GM12878 (cell line): ENCODE data around the gene AIFM3. TPM values are rescaled to one million over a fixed set of nuclear protein-coding genes. Genes with fewer than 3 reads are reported as not detected.

Experiments
- ATAC-seq: fragments of 200-7000 bp; cut with Tn5 transposase; 3 replicates; pipeline ENCODE4 v1.9.1; 2020; ENCODE audit warnings: mild to moderate bottlenecking, moderate library complexity
- BruUV-seq: library from RNA; stranded (reverse); fragments of 400-500 nt; replicated peaks from 2 replicates; lab custom pipeline; 2021; lab: Mats Ljungman, UMichigan
- CTCF ChIA-PET: fragments of 300-600 bp; sonication (Branson Sonifier 250); formaldehyde crosslinking; extraction: SDS; loops from one replicate; lab custom pipeline; 2021; ENCODE audit warnings: inconsistent platforms; lab: Yijun Ruan, JAX
- POLR2A ChIA-PET: fragments of 350-600 bp; formaldehyde crosslinking; extraction: SDS; loops from one replicate; lab custom pipeline; 2021; ENCODE audit warnings: inconsistent platforms; lab: Charles Lee
- RAD21 ChIA-PET: fragments of 300-600 bp; sonication (Branson Sonifier 250); formaldehyde crosslinking; loops from one replicate; lab custom pipeline; 2023; ENCODE audit warnings: antibody characterized with exemption; ENCODE audit not compliant: unreplicated experiment; lab: Charles Lee
- SMC1A ChIA-PET: fragments of 300-600 bp; sonication (Branson Sonifier 250); formaldehyde crosslinking; loops from one replicate; lab custom pipeline; 2023; ENCODE audit not compliant: unreplicated experiment, uncharacterized antibody; lab: Charles Lee
- DNase-seq: peaks from one replicate; pipeline ENCODE4 v3.0.0-alpha.2; 2011; ENCODE audit warnings: low read depth, low spot score
- FAIRE-seq: peaks from 3 replicates; lab custom pipeline; 2011; peaks lifted over from hg19 to GRCh38; lab: Jason Lieb, UNC
- H2AFZ ChIP-seq: 2 replicates; pipeline ENCODE4 v1.6.0; 2011; ENCODE audit warnings: low read depth, low read length, control low read depth; ENCODE audit not compliant: control insufficient read depth
- H3K27ac ChIP-seq: 2 replicates; pipeline ENCODE4 v1.5.1; 2011; ENCODE audit warnings: control low read depth; ENCODE audit not compliant: control insufficient read depth, insufficient read depth
- H3K27me3 ChIP-seq, 2 experiments: replicated peaks in 1 of 2; 2 replicates each; pipeline versions ENCODE4 v1.6.0 to v1.6.1; 2011; ENCODE audit warnings: low read length in 1 of 2; ENCODE audit not compliant: control insufficient read depth in 2 of 2, insufficient read depth in 2 of 2
- H3K36me3 ChIP-seq, 2 experiments: 2 replicates each; pipeline ENCODE4 v1.5.1; 2011; ENCODE audit warnings: low read length in 1 of 2; ENCODE audit not compliant: control insufficient read depth in 2 of 2, insufficient read depth in 2 of 2
- H3K4me1 ChIP-seq: 2 replicates; pipeline ENCODE4 v1.6.1; 2011; ENCODE audit warnings: mild to moderate bottlenecking, low read length, moderate library complexity, mixed read lengths; ENCODE audit not compliant: control insufficient read depth, insufficient read depth
- H3K4me2 ChIP-seq: 2 replicates; pipeline ENCODE4 v1.6.0; 2011; ENCODE audit warnings: control low read depth; ENCODE audit not compliant: control insufficient read depth, insufficient read depth
- H3K4me3 ChIP-seq: fragments of 200-600 bp; sonication (generic); 2 replicates; pipeline ENCODE4 v1.5.1; 2016
- H3K79me2 ChIP-seq: 2 replicates; pipeline ENCODE4 v1.6.0; 2011; ENCODE audit warnings: low read length; ENCODE audit not compliant: control insufficient read depth, insufficient read depth
- H3K9ac ChIP-seq: 2 replicates; pipeline ENCODE4 v1.8.0; 2011; ENCODE audit warnings: low read length, control low read depth, mixed read lengths; ENCODE audit not compliant: control insufficient read depth, insufficient read depth
- H3K9me3 ChIP-seq: replicated peaks from 3 replicates; pipeline ENCODE4 v1.5.1; 2011; ENCODE audit warnings: mild to moderate bottlenecking, low read length; ENCODE audit not compliant: control insufficient read depth, insufficient read depth
- H4K20me1 ChIP-seq: 2 replicates; pipeline ENCODE4 v1.6.0; 2011; ENCODE audit not compliant: control insufficient read depth, insufficient read depth
- ATF2 ChIP-seq: IDR thresholded peaks from 2 replicates; pipeline ENCODE4 v1.6.1; 2012; ENCODE audit warnings: low read length, inconsistent platforms
- BACH1 ChIP-seq: fragments of 450-650 bp; IDR thresholded peaks from 2 replicates; pipeline ENCODE4 v1.6.1; 2017; ENCODE audit warnings: mild to moderate bottlenecking, borderline replicate concordance
- BHLHE40 ChIP-seq, 2 experiments: fragments of 450-650 bp in 1 of 2; IDR thresholded peaks; 2 replicates each; pipeline ENCODE4 v1.6.1; 2011 to 2017; ENCODE audit warnings: low read depth in 2 of 2, borderline replicate concordance in 1 of 2, improper control_type of control experiment in 1 of 2, low read length in 1 of 2, mild to moderate bottlenecking in 1 of 2
- DPF2 ChIP-seq: fragments of 450-650 bp; IDR thresholded peaks from 2 replicates; pipeline ENCODE4 v1.6.1; 2017; ENCODE audit warnings: mild to moderate bottlenecking
- EGR1 ChIP-seq, 2 experiments: IDR thresholded peaks; 1 replicate in 1 of 2; 2 replicates in 1 of 2; pipeline ENCODE4 v1.6.1; 2011 to 2012; ENCODE audit warnings: low read depth in 2 of 2, low read length in 2 of 2, borderline replicate concordance in 1 of 2, mild to moderate bottlenecking in 1 of 2, moderate library complexity in 1 of 2
- ESRRA ChIP-seq: IDR thresholded peaks from 2 replicates; pipeline ENCODE4 v1.6.1; 2012; ENCODE audit warnings: mild to moderate bottlenecking, low read length, improper control_type of control experiment
- IKZF2 ChIP-seq, 2 experiments: fragments of 450-650 bp; IDR thresholded peaks; 2 replicates each; pipeline ENCODE4 v1.6.1; 2017; ENCODE audit warnings: mild to moderate bottlenecking in 2 of 2, moderate library complexity in 2 of 2
- IRF4 ChIP-seq: IDR thresholded peaks from 2 replicates; pipeline ENCODE4 v1.6.1; 2011; ENCODE audit warnings: low read depth, low read length
- NR2C2 ChIP-seq: IDR thresholded peaks from 2 replicates; pipeline ENCODE4 v1.6.1; 2011; ENCODE audit warnings: borderline replicate concordance, low read depth; ENCODE audit not compliant: control insufficient read depth, insufficient read length
- POLR2AphosphoS2 ChIP-seq: IDR thresholded peaks from 2 replicates; pipeline ENCODE4 v1.6.1; 2011; ENCODE audit warnings: low read depth, mild to moderate bottlenecking, low read length, improper control_type of control experiment, moderate library complexity
- RAD21 ChIP-seq: IDR thresholded peaks from 2 replicates; pipeline ENCODE4 v1.6.1; 2011; ENCODE audit warnings: mild to moderate bottlenecking, low read depth, low read length, moderate library complexity; ENCODE audit not compliant: insufficient read depth
- STAT3 ChIP-seq: IDR thresholded peaks from 2 replicates; pipeline ENCODE4 v1.6.1; 2011; ENCODE audit warnings: low read depth, low read length, improper control_type of control experiment
- SUZ12 ChIP-seq: fragments of 200-600 bp; sonication (generic); IDR thresholded peaks from one replicate; pipeline ENCODE4 v1.6.1; 2018; ENCODE audit warnings: antibody characterized with exemption, mild to moderate bottlenecking; ENCODE audit not compliant: unreplicated experiment
- TBL1XR1 ChIP-seq: IDR thresholded peaks from 2 replicates; pipeline ENCODE4 v1.6.1; 2012; ENCODE audit warnings: low read depth, low read length, improper control_type of control experiment
- WGBS: methylation state at CpG from one replicate; pipeline ENCODE4 v1.1.6; 2016; ENCODE audit warnings: low lambda C conversion rate; ENCODE audit not compliant: insufficient replicate concordance, insufficient coverage; ENCODE audit errors: missing lambda C conversion rate; 5-methylcytosine and 5-hydroxymethylcytosine counted together
- in situ Hi-C: fragments of 300-500 bp; cut with MboI; formaldehyde crosslinking; loops from 9 replicates; pipeline ENCODE4 v1.14.3; 2018; ENCODE audit warnings: mixed read lengths
- intact Hi-C: fragments of 100-400 bp; cut with micrococcal nuclease; formaldehyde crosslinking; loops from one replicate; pipeline ENCODE4 v1.14.2; 2022; ENCODE audit not compliant: unreplicated experiment
- polyA plus RNA-seq, 11 experiments: library from polyadenylated mRNA; depleted of rRNA in 4 of 11; unstranded in 6 of 11; stranded (reverse) in 5 of 11; fragments of >200 nt; fragmentation: Nextera tagmentation in 4 of 11; fragmentation: Illumina TruSeq in 1 of 11; extraction: Ambion mirVana in 4 of 11; extraction: Trizol in 1 of 11; gene quantifications; 1 replicate in 1 of 11; 2 replicates in 10 of 11; pipeline versions ENCODE4 v1.2.1 to v1.2.3, GENCODE V29; 2011 to 2016; ENCODE audit warnings: inconsistent platforms in 2 of 11, missing spikeins in 2 of 11, low read depth in 1 of 11
- total RNA-seq, 4 experiments: library from RNA; depleted of rRNA in 3 of 4; stranded (reverse); fragments of >200 nt in 3 of 4; fragmentation: Illumina TruSeq in 1 of 4; extraction: Trizol in 1 of 4; gene quantifications; 2 replicates each; pipeline versions ENCODE4 v1.2.1 to v1.2.3, GENCODE V29; 2013 to 2021
- TF ChIP-seq, protein P1 (sequence below): fragments of 450-650 bp; IDR thresholded peaks from 2 replicates; pipeline ENCODE4 v1.6.1; 2017; ENCODE audit warnings: antibody characterized with exemption, mild to moderate bottlenecking, moderate library complexity

AIFM3 gene
- total and polyA plus RNA-seq, 10 of the 15 experiments (the other 5 are each of a cell fraction or from before 2014, with no cell fraction given), result 0.06 to 0.34 (median 0.21) TPM; not detected in 6

GRCh38 chr22:20922141-20922751 is 44.8 kb upstream of the AIFM3 start:
- no peak overlapping the region; the same call in 1 of the 2 replicates for H3K9ac ChIP-seq
- H3K9me3 ChIP-seq, result no peaks in the 10 kb centered on the region
- FAIRE-seq, result no peak
- BruUV-seq, result no TSS peak
- peak overlapping the region; percentile 62 for H3K4me2 ChIP-seq
- ChIA-PET CTCF (interaction anchor here (0.9 to 1.5 kb wide), 3 partner anchors 16 to 80 kb away, joined by 3 read pairs; no protein-coding TSS in a partner anchor), POLR2A (interaction anchor here (1.1 kb wide), 1 partner anchor 9 kb away, joined by 3 read pairs; no protein-coding TSS in a partner anchor), RAD21 (interaction anchor here (1.1 kb wide), 1 partner anchor 35 kb away, joined by 3 read pairs; no protein-coding TSS in a partner anchor), SMC1A (interaction anchor here (0.6 kb wide), 1 partner anchor 177 kb away, joined by 3 read pairs; no protein-coding TSS in a partner anchor)
- H2AFZ ChIP-seq, result no peak overlapping the region
- 65% methylated on average over 3 of the region's 3 CpGs for WGBS
- intact Hi-C loops (no loop called here), in situ Hi-C loops (no loop called here)
- TF ChIP-seq STAT3, result no peak
- no peak for TF ChIP-seq IKZF2 (IDR thresholded peaks at IDR 0.05)
- TF ChIP-seq NR2C2, result no peak
- TF ChIP-seq, protein P1, sequence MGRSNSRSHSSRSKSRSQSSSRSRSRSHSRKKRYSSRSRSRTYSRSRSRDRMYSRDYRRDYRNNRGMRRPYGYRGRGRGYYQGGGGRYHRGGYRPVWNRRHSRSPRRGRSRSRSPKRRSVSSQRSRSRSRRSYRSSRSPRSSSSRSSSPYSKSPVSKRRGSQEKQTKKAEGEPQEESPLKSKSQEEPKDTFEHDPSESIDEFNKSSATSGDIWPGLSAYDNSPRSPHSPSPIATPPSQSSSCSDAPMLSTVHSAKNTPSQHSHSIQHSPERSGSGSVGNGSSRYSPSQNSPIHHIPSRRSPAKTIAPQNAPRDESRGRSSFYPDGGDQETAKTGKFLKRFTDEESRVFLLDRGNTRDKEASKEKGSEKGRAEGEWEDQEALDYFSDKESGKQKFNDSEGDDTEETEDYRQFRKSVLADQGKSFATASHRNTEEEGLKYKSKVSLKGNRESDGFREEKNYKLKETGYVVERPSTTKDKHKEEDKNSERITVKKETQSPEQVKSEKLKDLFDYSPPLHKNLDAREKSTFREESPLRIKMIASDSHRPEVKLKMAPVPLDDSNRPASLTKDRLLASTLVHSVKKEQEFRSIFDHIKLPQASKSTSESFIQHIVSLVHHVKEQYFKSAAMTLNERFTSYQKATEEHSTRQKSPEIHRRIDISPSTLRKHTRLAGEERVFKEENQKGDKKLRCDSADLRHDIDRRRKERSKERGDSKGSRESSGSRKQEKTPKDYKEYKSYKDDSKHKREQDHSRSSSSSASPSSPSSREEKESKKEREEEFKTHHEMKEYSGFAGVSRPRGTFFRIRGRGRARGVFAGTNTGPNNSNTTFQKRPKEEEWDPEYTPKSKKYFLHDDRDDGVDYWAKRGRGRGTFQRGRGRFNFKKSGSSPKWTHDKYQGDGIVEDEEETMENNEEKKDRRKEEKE, result no peak
- no peak for TF ChIP-seq BACH1
- no peak for TF ChIP-seq SUZ12
- TF ChIP-seq BHLHE40 (IDR thresholded peaks at IDR 0.05; ENCODE audit: borderline replicate concordance in 1 of 2, low read depth in 2 of 2, low read length in 1 of 2), result no peak
- no peak for TF ChIP-seq POLR2AphosphoS2
- no peak for TF ChIP-seq IRF4
- no peak for TF ChIP-seq TBL1XR1
- no peak for TF ChIP-seq EGR1 (IDR thresholded peaks at IDR 0.05; ENCODE audit: borderline replicate concordance in 1 of 2, low read depth in 2 of 2, low read length in 2 of 2)
- TF ChIP-seq ESRRA, result no peak
- no peak for TF ChIP-seq RAD21
- TF ChIP-seq ATF2, result no peak
- TF ChIP-seq DPF2, result no peak
- H3K27ac ChIP-seq, result no peak overlapping the region
- DNase-seq, result no peak
- peaks cover 17% of the 10 kb centered on the region for H3K4me1 ChIP-seq
- peaks cover 5% of the 10 kb centered on the region for H4K20me1 ChIP-seq
- peaks cover 1 to 4% of the 10 kb centered on the region in 2 experiments; a peak in 3 of 4 replicates for H3K36me3 ChIP-seq
- peaks cover 97% of the 10 kb centered on the region for H3K79me2 ChIP-seq
- peak overlapping the region; percentile 28 for H3K4me3 ChIP-seq
- no peak for ATAC-seq
- no peaks in the 10 kb centered on the region for H3K27me3 ChIP-seq
